Activated T-cell treated with anti-CD3 and anti-CD28 coated beads, Interleukin-2, amount 50 U/mL, for 1 hour (primary cell): ENCODE results near the gene TSPEAR.

Experiments
- DNase-seq: peaks from one replicate; pipeline ENCODE4 v3.0.0-alpha.2; 2020

Gene TSPEAR

GRCh38 chr21:44740742-44741141, 29.4 kb upstream of the TSPEAR start:
- no peak for DNase-seq

- no peak for DNase-seq
These were observed 27.9 kb upstream of the TSPEAR start for GRCh38 chr21:44739316-44739715.

- DNase-seq: no peak
These were observed 27.2 kb upstream of the TSPEAR start for GRCh38 chr21:44738621-44739020.

- DNase-seq: no peak
These were observed 26.5 kb upstream of the TSPEAR start for GRCh38 chr21:44737706-44738354.

GRCh38 chr21:44736291-44737004, 25.1 kb upstream of the TSPEAR start:
- no peak for DNase-seq

GRCh38 chr21:44735821-44736220, 24.4 kb upstream of the TSPEAR start:
- no peak for DNase-seq

GRCh38 chr21:44734841-44735240, 23.5 kb upstream of the TSPEAR start:
- no peak for DNase-seq

GRCh38 chr21:44734026-44734745, 22.8 kb upstream of the TSPEAR start:
- no peak for DNase-seq

GRCh38 chr21:44732956-44733355, 21.6 kb upstream of the TSPEAR start:
- no peak for DNase-seq

- DNase-seq: no peak
These were observed 20.9 kb upstream of the TSPEAR start for GRCh38 chr21:44732263-44732662.

GRCh38 chr21:44730951-44731579, 19.7 kb upstream of the TSPEAR start:
- no peak for DNase-seq

GRCh38 chr21:44730028-44730395, 18.6 kb upstream of the TSPEAR start:
- DNase-seq: no peak

GRCh38 chr21:44729336-44730027, 18.1 kb upstream of the TSPEAR start:
- DNase-seq: no peak

GRCh38 chr21:44728716-44729115, 17.3 kb upstream of the TSPEAR start:
- no peak for DNase-seq

GRCh38 chr21:44727757-44728156, 16.4 kb upstream of the TSPEAR start:
- no peak for DNase-seq

GRCh38 chr21:44727321-44727720, 15.9 kb upstream of the TSPEAR start:
- no peak for DNase-seq

GRCh38 chr21:44726826-44727225, 15.5 kb upstream of the TSPEAR start:
- no peak for DNase-seq

- no peak for DNase-seq
These were observed 13.6 kb upstream of the TSPEAR start for GRCh38 chr21:44724926-44725325.

GRCh38 chr21:44724196-44724595, 12.8 kb upstream of the TSPEAR start:
- no peak for DNase-seq

GRCh38 chr21:44723177-44724131, 12.1 kb upstream of the TSPEAR start:
- peak; percentile 37 for DNase-seq

- DNase-seq: no peak
These were observed 11.4 kb upstream of the TSPEAR start for GRCh38 chr21:44722731-44723130.

GRCh38 chr21:44720170-44720569, 8.8 kb upstream of the TSPEAR start:
- DNase-seq: no peak
